H1 (cell line): ENCODE results near the gene ANKRD6. TPM values are rescaled to one million over a fixed set of nuclear protein-coding genes. Genes with fewer than 3 reads are reported as not detected.
A peak's percentile ranks its signal among the peaks of the same experiment; 100 is the strongest.

Source experiments
- CTCF ChIA-PET: fragments of 300-600 bp; sonication (Branson Sonifier 250); formaldehyde crosslinking; loops from one replicate; lab custom pipeline; 2021; ENCODE audit not compliant: partially characterized antibody; lab: Charles Lee
- POLR2A ChIA-PET: fragments of 300-600 bp; sonication (Branson Sonifier 250); formaldehyde crosslinking; loops from one replicate; lab custom pipeline; 2021; ENCODE audit warnings: inconsistent platforms; ENCODE audit not compliant: partially characterized antibody; lab: Charles Lee
- DNase-seq, 2 experiments: peaks; one replicate each; pipeline versions ENCODE4 v3.0.0 to v3.0.0-alpha.2; 2010 to 2022; ENCODE audit warnings: low spot score in 2 of 2, low read depth in 1 of 2, mixed read lengths in 1 of 2
- FAIRE-seq: peaks from 2 replicates; lab custom pipeline; 2011; peaks lifted over from hg19 to GRCh38; lab: Jason Lieb, UNC
- H2AFZ ChIP-seq: 2 replicates; pipeline ENCODE4 v1.8.1; 2012; ENCODE audit warnings: low read length, inconsistent platforms
- H2AK5ac ChIP-seq: 2 replicates; pipeline ENCODE4 v1.6.1; 2013; ENCODE audit warnings: low read depth, low read length
- H2BK120ac ChIP-seq: replicated peaks from 2 replicates; pipeline ENCODE3; 2013; ENCODE audit warnings: low read depth, low read length, inconsistent platforms
- H2BK12ac ChIP-seq: 2 replicates; pipeline ENCODE4 v1.6.1; 2013; ENCODE audit warnings: low read depth, low read length
- H2BK15ac ChIP-seq: 2 replicates; pipeline ENCODE4 v1.6.1; 2013; ENCODE audit warnings: low read length
- H2BK20ac ChIP-seq: 2 replicates; pipeline ENCODE4 v1.6.1; 2013; ENCODE audit warnings: low read length
- H2BK5ac ChIP-seq: 2 replicates; pipeline ENCODE4 v1.6.1; 2013; ENCODE audit warnings: low read depth, low read length
- H3K14ac ChIP-seq: 2 replicates; pipeline ENCODE4 v1.6.1; 2013; ENCODE audit warnings: inconsistent platforms; ENCODE audit not compliant: insufficient read length
- H3K18ac ChIP-seq: 2 replicates; pipeline ENCODE4 v1.6.1; 2013; ENCODE audit warnings: low read length; ENCODE audit errors: extremely low read depth
- H3K23ac ChIP-seq: 2 replicates; pipeline ENCODE4 v1.6.1; 2013; ENCODE audit warnings: inconsistent platforms; ENCODE audit not compliant: insufficient read length
- H3K23me2 ChIP-seq: 2 replicates; pipeline ENCODE4 v1.6.1; 2013; ENCODE audit warnings: low read depth, low read length
- H3K27ac ChIP-seq: 2 replicates; pipeline ENCODE4 v1.6.1; 2011; ENCODE audit warnings: low read depth, low read length, inconsistent platforms
- H3K27me3 ChIP-seq, 4 experiments: replicated peaks in 1 of 4; 1 replicate in 1 of 4; 2 replicates in 3 of 4; pipeline versions ENCODE4 v1.6.1 to v1.8.1; 2011 to 2013; ENCODE audit warnings: low read length in 3 of 4, mild to moderate bottlenecking in 3 of 4, inconsistent platforms in 2 of 4, mixed read lengths in 2 of 4, moderate library complexity in 1 of 4; ENCODE audit not compliant: control insufficient read depth in 3 of 4, insufficient read depth in 3 of 4; ENCODE audit errors: extremely low read depth in 1 of 4
- H3K36me3 ChIP-seq, 4 experiments: 2 replicates each; pipeline versions ENCODE4 v1.6.1 to v1.8.1; 2011 to 2013; ENCODE audit warnings: mild to moderate bottlenecking in 4 of 4, low read length in 3 of 4, moderate library complexity in 2 of 4, control low read depth in 1 of 4, inconsistent platforms in 1 of 4; ENCODE audit not compliant: insufficient read depth in 4 of 4, control insufficient read depth in 2 of 4
- H3K4ac ChIP-seq: replicated peaks from 2 replicates; pipeline ENCODE3; 2013; ENCODE audit warnings: low read length, low read depth, mixed read lengths, inconsistent platforms; ENCODE audit not compliant: insufficient read length
- H3K4me1 ChIP-seq, 4 experiments: replicated peaks in 1 of 4; 1 replicate in 1 of 4; 2 replicates in 3 of 4; pipeline versions ENCODE4 v1.6.1 to v1.8.1; 2011 to 2013; ENCODE audit warnings: low read length in 3 of 4, inconsistent platforms in 2 of 4, mixed read lengths in 1 of 4; ENCODE audit not compliant: insufficient read depth in 4 of 4, control insufficient read depth in 3 of 4
- H3K4me2 ChIP-seq, 2 experiments: 2 replicates each; pipeline versions ENCODE4 v1.6.1 to v1.8.1; 2011 to 2013; ENCODE audit warnings: low read depth in 2 of 2, low read length in 2 of 2, control low read depth in 1 of 2, inconsistent platforms in 1 of 2, mild to moderate bottlenecking in 1 of 2; ENCODE audit not compliant: insufficient read depth in 1 of 2
- H3K4me3 ChIP-seq, 4 experiments: fragments of 200-600, 300-600 bp in 1 of 4; sonication (generic), shearing (Covaris generic), sonication (Bioruptor Twin) in 1 of 4; 2 replicates each; pipeline versions ENCODE4 v1.5.1 to v1.8.1; 2011 to 2016; ENCODE audit warnings: low read length in 4 of 4, low read depth in 3 of 4, control low read depth in 2 of 4, inconsistent platforms in 2 of 4, mild to moderate bottlenecking in 2 of 4, mixed read lengths in 1 of 4, moderate library complexity in 1 of 4; ENCODE audit not compliant: insufficient read depth in 2 of 4; ENCODE audit errors: extremely low read depth in 1 of 4
- H3K56ac ChIP-seq: replicated peaks from 2 replicates; pipeline ENCODE3; 2013; ENCODE audit warnings: low read depth, mild to moderate bottlenecking, mixed read lengths, low read length, inconsistent platforms; ENCODE audit not compliant: insufficient read length
- H3K79me1 ChIP-seq: 2 replicates; pipeline ENCODE4 v1.6.1; 2013; ENCODE audit warnings: low read depth, low read length, control low read depth
- H3K79me2 ChIP-seq, 2 experiments: 2 replicates each; pipeline versions ENCODE4 v1.6.1 to v1.8.1; 2012 to 2013; ENCODE audit warnings: low read length in 2 of 2, mild to moderate bottlenecking in 2 of 2, inconsistent platforms in 1 of 2; ENCODE audit not compliant: insufficient read depth in 2 of 2, control insufficient read depth in 1 of 2
- H3K9ac ChIP-seq, 4 experiments: replicated peaks in 1 of 4; 1 replicate in 1 of 4; 2 replicates in 3 of 4; pipeline versions ENCODE4 v1.6.1 to v1.8.1; 2011 to 2013; ENCODE audit warnings: low read depth in 3 of 4, low read length in 3 of 4, control low read depth in 2 of 4, mild to moderate bottlenecking in 2 of 4, moderate library complexity in 2 of 4, inconsistent platforms in 1 of 4; ENCODE audit errors: extremely low read depth in 1 of 4
- H3K9me3 ChIP-seq, 2 experiments: 2 replicates each; pipeline versions ENCODE4 v1.6.1 to v1.8.1; 2012 to 2013; ENCODE audit warnings: mild to moderate bottlenecking in 2 of 2, moderate library complexity in 2 of 2, control low read depth in 1 of 2, inconsistent platforms in 1 of 2, low read depth in 1 of 2, low read length in 1 of 2, mixed read lengths in 1 of 2; ENCODE audit not compliant: insufficient read depth in 2 of 2
- H4K20me1 ChIP-seq, 2 experiments: replicated peaks in 1 of 2; 2 replicates each; pipeline versions ENCODE3 to v1.8.1; 2011 to 2013; ENCODE audit warnings: inconsistent platforms in 2 of 2, low read length in 2 of 2, mild to moderate bottlenecking in 1 of 2; ENCODE audit not compliant: insufficient read depth in 2 of 2, control insufficient read depth in 1 of 2
- H4K5ac ChIP-seq: 2 replicates; pipeline ENCODE4 v1.6.1; 2013; ENCODE audit warnings: low read length, low read depth, mixed read lengths, inconsistent platforms; ENCODE audit not compliant: insufficient read length
- H4K8ac ChIP-seq: 2 replicates; pipeline ENCODE4 v1.8.0; 2013; ENCODE audit warnings: mild to moderate bottlenecking, moderate library complexity, low read length, inconsistent platforms; ENCODE audit not compliant: insufficient read depth; ENCODE audit errors: extremely low read depth
- H4K91ac ChIP-seq: replicated peaks from 2 replicates; pipeline ENCODE3; 2013; ENCODE audit warnings: low read length, mixed read lengths, inconsistent platforms; ENCODE audit not compliant: insufficient read length
- BCL11A ChIP-seq, 2 experiments: IDR thresholded peaks; one replicate each; pipeline ENCODE4 v1.6.1; 2011; ENCODE audit warnings: low read depth in 2 of 2, low read length in 2 of 2, mild to moderate bottlenecking in 2 of 2
- CHD2 ChIP-seq: IDR thresholded peaks from 2 replicates; pipeline ENCODE4 v1.6.1; 2012; ENCODE audit warnings: low read length, improper control_type of control experiment
- E2F6 ChIP-seq: IDR thresholded peaks from 2 replicates; pipeline ENCODE4 v1.6.1; 2012; ENCODE audit warnings: inconsistent platforms
- GTF2F1 ChIP-seq: IDR thresholded peaks from 2 replicates; pipeline ENCODE4 v1.6.1; 2012; ENCODE audit warnings: low read depth, low read length, improper control_type of control experiment, borderline replicate concordance
- PHF8 ChIP-seq: fragments of 200-600 bp; sonication (generic); conservative IDR thresholded peaks from 2 replicates; pipeline ENCODE4 v1.7.1; 2012; ENCODE audit warnings: low read depth, mild to moderate bottlenecking, inconsistent platforms, low read length, moderate library complexity
- POU5F1 ChIP-seq: IDR thresholded peaks from 2 replicates; pipeline ENCODE4 v1.6.1; 2011; ENCODE audit warnings: low read depth, mild to moderate bottlenecking, low read length, moderate library complexity
- SP1 ChIP-seq: IDR thresholded peaks from 2 replicates; pipeline ENCODE4 v1.6.1; 2011; ENCODE audit warnings: low read depth, low read length
- TBP ChIP-seq: IDR thresholded peaks from 2 replicates; pipeline ENCODE4 v1.6.1; 2011; ENCODE audit warnings: low read depth, low read length, improper control_type of control experiment
- WGBS, 2 experiments: shearing (Covaris generic) in 1 of 2; methylation state at CpG; one replicate each; pipeline versions ENCODE4 v1.1.6 to v1.1.7; 2013 to 2015; ENCODE audit warnings: low lambda C conversion rate in 2 of 2, mixed read lengths in 2 of 2, inconsistent platforms in 1 of 2, low coverage in 1 of 2, missing lambda C conversion rate in 1 of 2; ENCODE audit not compliant: insufficient replicate concordance in 2 of 2, insufficient coverage in 1 of 2, insufficient read length in 1 of 2; ENCODE audit errors: extremely low coverage in 1 of 2, missing lambda C conversion rate in 1 of 2; 5-methylcytosine and 5-hydroxymethylcytosine counted together
- polyA plus RNA-seq, 7 experiments: library from polyadenylated mRNA; depleted of rRNA in 3 of 7; stranded (reverse) in 5 of 7; unstranded in 2 of 7; fragments of >200 nt in 5 of 7; fragments of 200-250 nt in 2 of 7; gene quantifications; 1 replicate in 5 of 7; 2 replicates in 1 of 7; 4 replicates in 1 of 7; pipeline versions ENCODE4 v1.2.1 to v1.2.3, GENCODE V29; 2011 to 2013; ENCODE audit warnings: missing spikeins in 2 of 7, mixed read lengths in 2 of 7
- total RNA-seq: library from RNA; stranded (reverse); fragmentation: NEBNext Ultra II Directional; extraction: Animal tissue kit (Norgen Biotek cat#: 25700); gene quantifications from 2 replicates; pipeline ENCODE4 v1.2.1, GENCODE V29; 2021

Gene ANKRD6
- total and polyA plus RNA-seq, 2 of the 8 experiments (the other 6 are each of a cell fraction or from before 2014, with no cell fraction given), result 5.9 to 12.8 TPM

GRCh38 chr6:89495961-89496535 is 63.1 kb downstream of the ANKRD6 start:
- ChIA-PET CTCF (interaction anchor here (0.6 to 2.2 kb wide), 15 partner anchors 8 to 192 kb away, joined by 3 to 9 read pairs (median 4); no protein-coding TSS in a partner anchor), POLR2A (interaction anchor here (0.6 kb wide), 1 partner anchor 144 kb away, joined by 3 read pairs; no protein-coding TSS in a partner anchor)
- Histone ChIP-seq H2BK15ac (no peak overlapping the region), H2BK20ac (no peak overlapping the region), H3K27me3 (peaks cover 0 to 4% (median 0%) of the 10 kb centered on the region in 4 experiments; a peak in 2 of 7 replicates), H4K91ac (peak overlapping the region; percentile 17), H4K8ac (no peak overlapping the region), H3K79me2 (peaks cover 0 to 3% of the 10 kb centered on the region in 2 experiments; a peak in 1 of 4 replicates), H4K5ac (no peak overlapping the region), H3K79me1 (no peaks in the 10 kb centered on the region), H3K14ac (no peak overlapping the region), H3K4me3 (no peak overlapping the region), H3K36me3 (no peaks in the 10 kb centered on the region), H3K4me2 (no peak overlapping the region), H3K4me1 (peaks cover 5 to 14% (median 12%) of the 10 kb centered on the region in 4 experiments; a peak in 5 of 7 replicates), H3K4ac (no peak overlapping the region), H2BK120ac (no peak overlapping the region), H3K9ac (no peak overlapping the region), H2AK5ac (no peak overlapping the region), H3K56ac (no peak overlapping the region), H4K20me1 (no peaks in the 10 kb centered on the region), H3K27ac (no peak overlapping the region), H2BK5ac (no peak overlapping the region), H3K18ac (no peak overlapping the region), H3K9me3 (no peaks in the 10 kb centered on the region), H2BK12ac (no peak overlapping the region), H3K23ac (no peak overlapping the region), H3K23me2 (no peaks in the 10 kb centered on the region), H2AFZ (no peak overlapping the region)
- FAIRE-seq (no peak), DNase-seq (no peak)
- TF ChIP-seq PHF8, result no peak
- no peak for TF ChIP-seq CHD2
- no peak for TF ChIP-seq TBP
- no peak for TF ChIP-seq POU5F1
- TF ChIP-seq BCL11A (IDR thresholded peaks at IDR 0.05; ENCODE audit: low read depth in 2 of 2, low read length in 2 of 2), result no peak
- no peak for TF ChIP-seq E2F6
- no peak for TF ChIP-seq GTF2F1
- TF ChIP-seq SP1, result no peak
- WGBS, 2 experiments, result 77% methylated on average over 7 of the region's 7 CpGs; no CpG with 5 or more reads in 1 of the 2 experiments
